Upper lobe of left lung (tissue), 6 donors: Measurements from ENCODE around the gene LYST. TPM values are rescaled to one million over a fixed set of nuclear protein-coding genes. Genes with fewer than 3 reads are reported as not detected.

ENCODE experiments used
- ATAC-seq, 2 donors: fragments of 200-7000 bp; cut with Tn5 transposase; one replicate each; pipeline ENCODE4 v1.9.1; 2022; ENCODE audit warnings: mild to moderate bottlenecking in 2 of 2, moderate library complexity in 2 of 2; ENCODE audit not compliant: low FRiP score in 2 of 2
- DNase-seq, 2 donors: peaks; one replicate each; pipeline ENCODE4 v3.0.0-alpha.2; 2019 to 2020
- H3K27ac ChIP-seq, 4 donors: fragments of 200-600 bp; sonication (generic); one replicate each; pipeline ENCODE4 v1.5.1; 2016 to 2019
- H3K27me3 ChIP-seq, 4 donors: fragments of 200-600 bp; sonication (generic); one replicate each; pipeline ENCODE4 v1.5.1; 2017 to 2019
- H3K36me3 ChIP-seq, 4 donors: fragments of 200-600 bp; sonication (generic); one replicate each; pipeline ENCODE4 v1.5.1; 2016 to 2019
- H3K4me1 ChIP-seq, 4 donors: fragments of 200-600 bp; sonication (generic); one replicate each; pipeline ENCODE4 v1.5.1; 2018 to 2019
- H3K4me3 ChIP-seq, 4 donors: fragments of 200-600 bp; sonication (generic); one replicate each; pipeline ENCODE4 v1.5.1; 2017 to 2019; ENCODE audit warnings: mild to moderate bottlenecking in 2 of 4, moderate library complexity in 1 of 4
- H3K9me3 ChIP-seq, 4 donors: fragments of 200-600 bp; sonication (generic); one replicate each; pipeline ENCODE4 v1.5.1; 2018 to 2019
- CTCF ChIP-seq, 6 experiments: fragments of 450-650 bp in 4 of 6; fragments of 200-600 bp in 2 of 6; sonication (generic) in 2 of 6; IDR thresholded peaks; one replicate each; pipeline ENCODE4 v1.5.1; 2016 to 2019; ENCODE audit warnings: antibody characterized with exemption in 6 of 6
- EP300 ChIP-seq, 4 donors: sonication (generic); formaldehyde crosslinking; IDR thresholded peaks; one replicate each; pipeline ENCODE4 v1.5.1; 2017; ENCODE audit warnings: antibody characterized with exemption in 4 of 4, control low read depth in 2 of 4
- POLR2A ChIP-seq, 4 donors: fragments of 450-650 bp; IDR thresholded peaks; one replicate each; pipeline ENCODE4 v1.5.1; 2016 to 2017; ENCODE audit warnings: antibody characterized with exemption in 4 of 4, mild to moderate bottlenecking in 2 of 4
- POLR2AphosphoS5 ChIP-seq, 2 donors: sonication (generic); formaldehyde crosslinking; IDR thresholded peaks; one replicate each; pipeline ENCODE4 v1.5.1; 2017; ENCODE audit warnings: antibody characterized with exemption in 2 of 2
- WGBS, 2 donors: methylation state at CpG; one replicate each; pipeline ENCODE4 v1.1.5; 2017 to 2018; 5-methylcytosine and 5-hydroxymethylcytosine counted together
- total RNA-seq, 6 donors: library from RNA; depleted of rRNA in 4 of 6; stranded (reverse); fragments of >200 nt in 4 of 6; gene quantifications; one replicate each; pipeline versions ENCODE4 v1.1.0 to v1.2.1, GENCODE V29; 2016 to 2021
- donor health status: DM: no; HTN: no; CAD: no; lungs with moderate emphysema.
- donor health status: DM: no; HTN: yes; CAD: no; lungs with severe emphysema.

LYST gene
- total RNA-seq, 6 donors from 2014 or later, result 34.0 to 87.0 (median 54.0) TPM

DNA sequence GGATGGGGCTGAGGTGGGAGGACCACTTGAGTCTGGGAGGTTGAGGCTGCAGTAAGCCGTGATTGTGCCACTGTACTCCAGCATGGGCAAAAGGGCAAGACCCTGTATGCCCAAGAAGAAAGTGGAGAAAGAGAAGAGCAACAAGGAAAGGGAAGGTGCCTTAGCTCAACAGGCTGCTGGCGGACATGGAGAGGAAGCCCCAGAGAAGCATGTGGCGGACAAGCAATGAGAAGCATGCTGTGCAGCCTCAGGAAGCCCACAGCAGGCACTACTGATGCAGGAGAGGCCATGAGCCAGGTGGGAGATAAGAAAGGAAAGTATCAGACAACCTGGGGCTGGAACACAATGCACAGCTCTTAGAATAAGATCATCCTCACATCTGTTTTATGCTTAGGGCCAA is 184.5 kb downstream of the LYST start:
- peaks cover under 1 to 59% (median 20%) of the 10 kb centered on the region in 4 donors for H3K36me3 ChIP-seq
- 91 to 100% methylated on average over 3 of the region's 3 CpGs for WGBS, 2 donors
- H3K27me3 ChIP-seq, result no peaks in the 10 kb centered on the region

GRCh38 chr1:235679644-235680043 is 187.1 kb downstream of the LYST start:
- DNase-seq (no peak), ATAC-seq (no peak)
- peaks cover 0 to 6% (median 1%) of the 10 kb centered on the region in 4 donors for H3K9me3 ChIP-seq
- no peaks in the 10 kb centered on the region for H3K27me3 ChIP-seq
- H3K27ac ChIP-seq, result no peak overlapping the region
- TF ChIP-seq POLR2AphosphoS5 (IDR thresholded peaks at IDR 0.05), result no peak
- TF ChIP-seq EP300 (IDR thresholded peaks at IDR 0.05), result no peak
- TF ChIP-seq CTCF (IDR thresholded peaks at IDR 0.05), result no peak
- TF ChIP-seq POLR2A (IDR thresholded peaks at IDR 0.05), result no peak
- peaks cover 4 to 61% (median 32%) of the 10 kb centered on the region in 4 donors for H3K36me3 ChIP-seq
- no peak overlapping the region for H3K4me3 ChIP-seq
- WGBS, 2 donors, result 92 to 97% methylated on average over 3 of the region's 3 CpGs
- no peaks in the 10 kb centered on the region for H3K4me1 ChIP-seq

More for the DNA sequence above, 184.5 kb downstream of the LYST start:
- TF ChIP-seq EP300 (IDR thresholded peaks at IDR 0.05), result no peak
- TF ChIP-seq POLR2A (IDR thresholded peaks at IDR 0.05), result no peak
- H3K4me3 ChIP-seq, result no peak overlapping the region
- H3K9me3 ChIP-seq, result no peaks in the 10 kb centered on the region
- DNase-seq (no peak), ATAC-seq (no peak)
- no peak overlapping the region for H3K27ac ChIP-seq
- H3K4me1 ChIP-seq, result no peaks in the 10 kb centered on the region

DNA sequence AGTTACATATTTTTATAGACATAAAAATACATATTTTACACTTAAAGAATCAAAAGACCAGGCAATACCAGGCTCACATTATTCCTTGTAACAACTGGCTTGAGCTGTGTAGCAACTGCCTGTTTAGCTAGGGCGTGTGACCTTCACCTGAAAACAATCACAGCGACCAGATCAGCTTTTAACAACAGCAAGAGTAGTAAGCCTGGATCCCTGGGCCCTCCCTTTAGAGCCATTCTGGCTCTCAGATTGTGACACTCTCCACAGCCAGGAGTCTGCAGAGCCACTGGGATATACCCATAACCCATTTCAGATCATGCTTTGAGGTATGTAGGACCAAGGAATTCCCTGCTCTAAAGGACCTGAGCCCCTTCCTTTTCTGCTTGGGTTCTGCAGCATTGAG is 187.7 kb downstream of the LYST start:
- H3K36me3 ChIP-seq, result peaks cover 4 to 60% (median 32%) of the 10 kb centered on the region in 4 donors
- 85 to 93% methylated on average over 2 of the region's 2 CpGs for WGBS, 2 donors
- ATAC-seq, result no peak

GRCh38 chr1:235675152-235675890 is 191.4 kb downstream of the LYST start:
- 96 to 97% methylated on average over 10 of the region's 10 CpGs for WGBS, 2 donors
- Histone ChIP-seq H3K4me3 (no peak overlapping the region), H3K36me3 (peaks cover 4 to 68% (median 41%) of the 10 kb centered on the region in 4 donors), H3K4me1 (no peaks in the 10 kb centered on the region), H3K27me3 (no peaks in the 10 kb centered on the region), H3K27ac (no peak overlapping the region), H3K9me3 (peaks cover 10 to 16% (median 13%) of the 10 kb centered on the region in 4 donors)
- DNase-seq, result no peak
- TF ChIP-seq POLR2A (IDR thresholded peaks at IDR 0.05) (no peak), EP300 (IDR thresholded peaks at IDR 0.05) (no peak)
- ATAC-seq, result no peak

More for the DNA sequence above, 187.7 kb downstream of the LYST start:
- no peak for DNase-seq
- H3K27me3 ChIP-seq, result no peaks in the 10 kb centered on the region
- no peak overlapping the region for H3K4me3 ChIP-seq
- no peaks in the 10 kb centered on the region for H3K4me1 ChIP-seq
- TF ChIP-seq EP300 (IDR thresholded peaks at IDR 0.05) (no peak), POLR2A (IDR thresholded peaks at IDR 0.05) (no peak), CTCF (IDR thresholded peaks at IDR 0.05) (no peak), POLR2AphosphoS5 (IDR thresholded peaks at IDR 0.05) (no peak)
- peaks cover 0 to 6% (median 1%) of the 10 kb centered on the region in 4 donors for H3K9me3 ChIP-seq
- no peak overlapping the region for H3K27ac ChIP-seq

DNA sequence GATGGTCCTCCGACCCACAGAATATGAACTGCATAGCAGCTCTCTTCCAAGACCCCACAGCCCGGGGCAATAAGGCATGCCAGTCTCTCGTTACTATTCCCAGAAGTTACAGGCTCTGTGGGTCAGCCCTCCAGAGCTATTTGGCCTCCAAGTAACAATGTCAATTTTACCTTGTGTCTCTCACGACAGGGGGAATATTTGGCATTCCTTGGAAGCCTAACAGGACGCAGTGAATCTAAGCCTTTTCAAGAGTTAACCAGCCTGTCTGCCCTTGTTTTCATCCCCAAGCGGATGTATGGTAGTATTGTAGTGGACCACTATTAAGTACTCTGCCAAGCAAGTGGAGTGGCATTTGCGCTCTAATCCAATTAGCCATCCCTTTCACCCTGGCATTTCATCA is 192.7 kb downstream of the LYST start:
- 76 to 81% methylated on average over 7 of the region's 7 CpGs for WGBS, 2 donors
- Histone ChIP-seq H3K36me3 (peaks cover 4 to 79% (median 50%) of the 10 kb centered on the region in 4 donors), H3K4me3 (no peak overlapping the region), H3K27ac (no peak overlapping the region), H3K27me3 (no peaks in the 10 kb centered on the region), H3K9me3 (peaks cover 14 to 26% (median 22%) of the 10 kb centered on the region in 4 donors), H3K4me1 (no peaks in the 10 kb centered on the region)
- ATAC-seq, result no peak
- no peak for DNase-seq
- TF ChIP-seq CTCF (IDR thresholded peaks at IDR 0.05) (no peak), EP300 (IDR thresholded peaks at IDR 0.05) (no peak), POLR2A (IDR thresholded peaks at IDR 0.05) (no peak), POLR2AphosphoS5 (IDR thresholded peaks at IDR 0.05) (no peak)
